Activated CD4-positive, alpha-beta T cell treated with anti-CD3 and anti-CD28 coated beads, Interleukin-10, Interleukin-2, amounts not matched to agents 100 ng/mL and 50 ng/mL, durations not matched to agents 16 hours and 8 hours (primary cell): ENCODE results near the gene ZIC4.

Experiments used
- DNase-seq: peaks from one replicate; pipeline ENCODE4 v3.0.0-alpha.2; 2020

ZIC4 gene

GRCh38 chr3:147368561-147369221 is 37.7 kb downstream of the ZIC4 start:
- DNase-seq: no peak

GRCh38 chr3:147368151-147368550 is 38.2 kb downstream of the ZIC4 start:
- DNase-seq: no peak

DNA sequence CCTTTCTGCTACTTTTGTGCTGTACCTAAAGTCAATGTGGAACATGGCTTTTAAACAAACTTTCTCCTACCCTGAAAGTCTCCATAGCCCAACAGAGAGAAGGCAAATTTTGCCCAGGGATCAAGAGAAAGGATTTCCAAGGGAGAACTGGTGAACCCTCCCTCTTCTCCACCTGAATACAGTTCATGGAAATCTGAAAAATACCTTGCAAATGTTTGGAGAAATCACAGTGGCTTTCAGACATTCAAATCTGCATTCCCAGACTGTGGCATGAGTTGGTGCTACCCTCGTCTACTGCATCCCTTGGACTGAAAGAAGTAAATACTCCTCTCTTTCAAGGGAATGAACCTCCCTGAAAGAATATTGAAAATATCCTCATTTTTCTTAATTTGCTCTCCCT is 38.7 kb downstream of the ZIC4 start:
- no peak for DNase-seq

GRCh38 chr3:147365196-147366115 is 40.9 kb downstream of the ZIC4 start:
- no peak for DNase-seq

- DNase-seq: no peak
Observed at GRCh38 chr3:147364771-147365170, 41.6 kb downstream of the ZIC4 start.

DNA sequence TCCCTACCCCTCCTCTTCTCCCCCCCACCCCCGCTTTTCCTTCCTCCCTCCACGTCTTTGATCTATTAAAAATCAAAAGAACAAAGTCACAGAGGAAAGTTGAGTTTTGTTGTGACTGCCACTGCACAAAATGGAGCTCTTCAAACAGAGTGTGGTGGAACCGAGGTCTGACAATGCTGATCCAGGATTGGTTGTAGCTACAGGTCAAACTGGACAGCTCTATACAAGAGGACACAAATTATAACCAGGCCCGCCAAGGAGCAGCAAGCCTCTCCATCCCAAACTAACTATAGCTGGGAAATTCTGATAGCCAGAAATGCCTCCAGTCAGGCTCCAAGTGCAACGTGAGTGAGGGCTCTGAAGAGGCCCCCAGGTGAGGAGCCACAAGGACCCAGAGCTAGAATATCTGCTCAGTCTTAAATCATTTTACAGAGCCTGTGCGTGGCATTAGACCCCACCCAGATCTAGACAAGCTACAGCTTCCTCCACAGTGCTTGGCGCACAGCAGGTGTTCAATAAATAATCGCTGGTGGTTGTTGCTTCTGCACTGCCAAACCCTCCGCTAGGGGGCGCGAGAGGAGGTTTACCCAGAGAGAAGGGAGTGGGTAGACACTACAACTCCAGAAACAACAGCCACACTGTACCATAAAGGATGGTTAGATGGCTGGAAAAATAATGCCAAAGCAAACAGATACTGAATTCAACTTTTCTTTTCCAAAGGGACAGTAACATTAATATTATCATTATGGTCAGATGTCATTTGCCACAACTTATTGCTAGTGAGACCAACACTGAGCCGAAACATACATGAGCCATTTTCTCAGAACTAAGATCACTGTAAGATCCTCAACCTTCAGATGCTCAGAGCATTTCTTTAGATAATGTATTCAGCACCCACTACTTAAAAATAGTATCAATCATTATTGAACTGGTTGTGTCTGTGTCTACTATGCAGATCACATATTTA is 44.6 kb downstream of the ZIC4 start:
- peak; percentile 65 for DNase-seq

- DNase-seq: no peak
Observed at GRCh38 chr3:147360646-147361453, 45.5 kb downstream of the ZIC4 start.

- no peak for DNase-seq
Observed at GRCh38 chr3:147360051-147360439, 46.3 kb downstream of the ZIC4 start.

DNA sequence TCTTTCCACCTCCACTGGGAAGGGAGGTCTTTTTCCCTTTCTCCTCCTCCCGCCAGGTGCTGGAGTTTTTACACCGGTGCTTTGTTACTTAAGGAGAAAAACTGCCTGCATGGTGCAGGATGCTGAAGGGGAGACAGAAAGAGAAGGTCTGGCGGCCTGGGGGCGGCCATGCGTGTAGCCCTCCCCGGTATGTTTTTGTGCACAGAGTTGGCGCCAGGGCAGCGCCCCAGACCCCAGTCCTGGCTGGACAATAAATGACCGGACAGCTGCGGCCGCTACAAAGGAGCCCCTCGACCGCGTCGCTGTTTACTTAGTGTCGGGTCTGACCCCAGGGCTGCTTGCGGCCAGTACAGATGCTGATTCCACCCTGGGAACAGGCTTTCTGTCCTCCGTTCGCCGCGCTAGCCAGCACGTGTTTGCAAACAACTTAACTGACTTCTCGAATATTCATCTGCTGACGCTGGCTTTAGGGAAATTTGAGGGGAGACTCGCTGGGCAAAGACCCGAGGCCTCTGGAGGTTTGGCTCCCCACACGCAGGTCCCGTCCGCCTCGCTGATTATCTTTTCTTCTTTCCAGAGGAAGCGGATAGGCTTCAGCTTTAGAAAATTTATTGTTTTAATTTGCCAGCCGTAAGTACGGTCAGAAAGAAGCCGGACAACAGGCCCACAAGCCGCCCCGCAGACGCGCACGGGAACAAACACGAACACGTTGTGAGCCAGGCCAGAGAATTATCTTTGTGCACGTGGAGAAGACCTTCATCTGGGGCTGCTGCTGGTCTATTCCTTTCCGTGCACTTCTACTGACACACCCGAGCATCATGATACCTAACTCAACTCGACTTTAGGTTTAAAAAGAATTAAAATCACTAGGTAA is 46.9 kb downstream of the ZIC4 start:
- no peak for DNase-seq

- DNase-seq: no peak
Observed at GRCh38 chr3:147358144-147358992, 48.0 kb downstream of the ZIC4 start.

GRCh38 chr3:147356909-147357900 is 49.1 kb downstream of the ZIC4 start:
- DNase-seq: no peak

DNA sequence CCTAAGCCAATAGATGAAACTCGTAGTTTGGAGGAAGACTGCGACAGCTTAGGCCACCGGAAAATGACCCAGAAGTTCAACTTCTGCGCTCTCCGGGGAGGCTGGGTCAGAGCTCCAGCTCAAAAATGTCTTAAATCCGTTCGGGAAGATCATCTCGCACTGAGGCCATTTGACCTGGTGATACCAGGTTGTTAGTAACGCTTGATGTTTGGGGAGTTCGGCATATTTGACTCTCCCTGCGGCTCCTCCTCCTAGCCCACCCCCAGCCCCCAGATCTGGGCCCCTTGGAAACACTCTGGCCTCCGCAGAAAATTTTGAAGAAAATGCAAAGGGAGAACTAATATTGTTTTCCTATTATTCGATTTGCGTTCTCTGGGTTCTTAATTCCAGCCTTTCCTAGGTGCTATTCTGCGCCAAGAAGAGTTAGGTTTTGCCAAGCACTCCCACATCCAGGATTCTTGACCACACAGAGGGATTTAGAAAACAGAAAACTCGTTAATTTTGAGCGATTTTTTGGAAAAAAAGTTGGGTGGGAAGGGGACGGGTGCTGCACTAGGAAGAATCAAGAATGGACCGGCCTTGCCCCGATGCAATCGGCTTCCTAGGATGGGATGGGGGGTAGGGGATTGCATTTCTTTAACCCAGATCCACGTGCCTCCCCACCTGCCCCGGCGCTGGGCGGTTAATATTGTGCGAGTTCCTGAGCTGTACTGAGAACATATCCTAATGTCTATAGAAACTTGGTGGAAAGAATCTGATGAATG is 50.0 kb downstream of the ZIC4 start:
- no peak for DNase-seq

GRCh38 chr3:147355753-147356090 is 50.6 kb downstream of the ZIC4 start:
- no peak for DNase-seq

- DNase-seq: no peak
Observed at GRCh38 chr3:147355084-147355752, 51.1 kb downstream of the ZIC4 start.

DNA sequence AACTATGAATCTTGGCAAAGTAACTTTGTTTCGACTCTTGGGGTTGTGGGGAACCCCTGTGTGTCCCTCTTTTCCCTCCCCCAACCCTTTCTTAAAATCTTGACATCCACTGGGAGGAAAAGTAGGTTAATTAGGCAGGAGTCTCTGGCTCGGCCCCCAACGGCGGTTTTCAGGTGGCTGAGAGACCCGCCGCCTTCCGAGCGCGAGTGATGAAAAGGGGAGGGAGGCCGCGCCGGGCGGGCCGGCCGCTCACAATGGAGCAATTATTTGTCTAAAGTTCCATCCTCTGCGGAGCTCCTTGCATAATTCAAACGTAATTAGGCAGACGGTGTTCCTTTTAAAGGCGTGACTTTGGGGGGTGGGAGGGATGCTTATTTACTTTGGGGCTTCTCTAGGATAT is 51.7 kb downstream of the ZIC4 start:
- no peak for DNase-seq

- no peak for DNase-seq
Observed at GRCh38 chr3:147351301-147351700, 55.0 kb downstream of the ZIC4 start.

DNA sequence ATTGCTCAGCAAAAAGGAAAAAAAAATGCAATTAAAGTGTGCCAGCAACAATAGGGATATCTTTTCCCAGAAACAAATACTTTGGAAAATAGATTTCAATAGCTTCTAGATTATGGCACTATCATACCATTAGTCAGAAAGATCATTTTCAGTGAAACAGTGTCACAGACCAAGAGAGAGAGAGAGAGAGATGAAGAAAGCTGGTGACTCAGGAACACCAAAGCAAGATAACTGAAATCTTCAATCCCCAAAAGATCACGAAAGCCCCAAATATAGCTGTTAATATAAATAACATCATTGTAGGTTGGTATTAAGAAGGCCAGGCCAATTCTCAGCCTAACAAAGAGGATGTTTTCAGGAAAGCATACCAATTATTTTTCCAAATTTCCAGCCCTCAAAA is 57.4 kb downstream of the ZIC4 start:
- no peak for DNase-seq

- no peak for DNase-seq
Observed at GRCh38 chr3:147343926-147344325, 62.4 kb downstream of the ZIC4 start.
